Osteocyte (in vitro differentiated cells): ENCODE results near the gene PDZD2. TPM values are rescaled to one million over a fixed set of nuclear protein-coding genes. Genes with fewer than 3 reads are reported as not detected.
A peak's percentile ranks its signal among the peaks of the same experiment; 100 is the strongest.

Experiments
- DNase-seq: peaks from one replicate; pipeline ENCODE4 v3.0.0; 2021; ENCODE audit warnings: mixed read lengths; ENCODE audit not compliant: unreplicated experiment; ENCODE audit errors: extremely low spot score
- H3K27ac Mint-ChIP-seq: one replicate; pipeline ENCODE4 v1.8.0; 2021; ENCODE audit warnings: mild to moderate bottlenecking, mixed read lengths; ENCODE audit not compliant: unreplicated experiment
- H3K27me3 Mint-ChIP-seq: one replicate; pipeline ENCODE4 v1.8.0; 2021; ENCODE audit warnings: mixed read lengths; ENCODE audit not compliant: unreplicated experiment
- H3K36me3 Mint-ChIP-seq: one replicate; pipeline ENCODE4 v1.8.0; 2021; ENCODE audit warnings: mixed read lengths; ENCODE audit not compliant: unreplicated experiment
- H3K4me1 Mint-ChIP-seq: one replicate; pipeline ENCODE4 v1.8.0; 2021; ENCODE audit warnings: mixed read lengths; ENCODE audit not compliant: unreplicated experiment
- H3K4me3 Mint-ChIP-seq: one replicate; pipeline ENCODE4 v1.8.0; 2021; ENCODE audit warnings: mild to moderate bottlenecking, moderate library complexity, mixed read lengths; ENCODE audit not compliant: unreplicated experiment
- H3K9me3 Mint-ChIP-seq: one replicate; pipeline ENCODE4 v1.8.0; 2021; ENCODE audit warnings: mixed read lengths; ENCODE audit not compliant: unreplicated experiment
- total RNA-seq: library from RNA; stranded (reverse); gene quantifications from 2 replicates; pipeline ENCODE4 v1.2.1, GENCODE V29; 2021
- TF ChIP-seq, protein P1 (sequence below): fragments of 200-600 bp; sonication (generic); IDR thresholded peaks from 2 replicates; pipeline ENCODE4 v1.5.0; 2021; ENCODE audit warnings: antibody characterized with exemption, mild to moderate bottlenecking, moderate library complexity

Gene PDZD2
- total RNA-seq, 1 donor from 2014 or later: 2.3 TPM

DNA sequence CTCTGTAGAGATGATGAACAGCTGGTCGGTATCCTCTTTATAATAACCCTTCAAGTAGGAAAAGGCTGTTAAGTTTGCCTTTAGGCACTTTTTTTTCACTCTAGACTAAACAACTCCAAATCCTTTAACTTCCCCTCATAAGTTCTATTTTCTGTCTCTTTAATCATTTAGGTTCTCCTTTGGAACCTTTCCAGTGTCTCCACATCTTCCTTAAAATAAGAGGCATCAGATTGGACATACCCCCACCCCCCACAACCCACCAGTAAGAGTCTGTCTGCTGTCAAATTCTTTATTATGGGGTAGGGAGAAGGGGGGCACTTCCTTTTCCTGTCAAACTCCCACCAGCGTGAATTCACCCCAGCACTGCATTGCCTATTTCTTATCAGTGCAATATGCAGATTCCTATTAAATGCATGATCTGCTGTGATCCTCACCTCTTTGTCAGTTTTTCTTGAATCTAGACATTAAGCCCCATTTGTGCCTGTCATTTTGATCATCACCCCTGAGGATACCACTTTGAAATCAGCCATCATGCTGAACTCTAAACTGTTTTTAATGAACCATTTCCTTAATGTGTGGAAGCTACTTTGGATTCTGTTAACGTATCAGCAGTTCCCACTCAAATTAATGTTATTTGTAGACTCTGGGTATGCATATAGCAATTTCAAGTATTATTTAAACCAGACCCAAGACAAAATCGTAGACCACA lies 212.2 kb downstream of the PDZD2 start:
- no peak for DNase-seq
- Mint-ChIP-seq H3K27me3 (peaks cover 10% of the 10 kb centered on the region), H3K9me3 (no peaks in the 10 kb centered on the region), H3K4me1 (peaks cover 23% of the 10 kb centered on the region), H3K4me3 (no peak overlapping the region), H3K27ac (no peak overlapping the region), H3K36me3 (no peaks in the 10 kb centered on the region)
- TF ChIP-seq, protein P1, sequence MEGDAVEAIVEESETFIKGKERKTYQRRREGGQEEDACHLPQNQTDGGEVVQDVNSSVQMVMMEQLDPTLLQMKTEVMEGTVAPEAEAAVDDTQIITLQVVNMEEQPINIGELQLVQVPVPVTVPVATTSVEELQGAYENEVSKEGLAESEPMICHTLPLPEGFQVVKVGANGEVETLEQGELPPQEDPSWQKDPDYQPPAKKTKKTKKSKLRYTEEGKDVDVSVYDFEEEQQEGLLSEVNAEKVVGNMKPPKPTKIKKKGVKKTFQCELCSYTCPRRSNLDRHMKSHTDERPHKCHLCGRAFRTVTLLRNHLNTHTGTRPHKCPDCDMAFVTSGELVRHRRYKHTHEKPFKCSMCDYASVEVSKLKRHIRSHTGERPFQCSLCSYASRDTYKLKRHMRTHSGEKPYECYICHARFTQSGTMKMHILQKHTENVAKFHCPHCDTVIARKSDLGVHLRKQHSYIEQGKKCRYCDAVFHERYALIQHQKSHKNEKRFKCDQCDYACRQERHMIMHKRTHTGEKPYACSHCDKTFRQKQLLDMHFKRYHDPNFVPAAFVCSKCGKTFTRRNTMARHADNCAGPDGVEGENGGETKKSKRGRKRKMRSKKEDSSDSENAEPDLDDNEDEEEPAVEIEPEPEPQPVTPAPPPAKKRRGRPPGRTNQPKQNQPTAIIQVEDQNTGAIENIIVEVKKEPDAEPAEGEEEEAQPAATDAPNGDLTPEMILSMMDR: no peak

DNA sequence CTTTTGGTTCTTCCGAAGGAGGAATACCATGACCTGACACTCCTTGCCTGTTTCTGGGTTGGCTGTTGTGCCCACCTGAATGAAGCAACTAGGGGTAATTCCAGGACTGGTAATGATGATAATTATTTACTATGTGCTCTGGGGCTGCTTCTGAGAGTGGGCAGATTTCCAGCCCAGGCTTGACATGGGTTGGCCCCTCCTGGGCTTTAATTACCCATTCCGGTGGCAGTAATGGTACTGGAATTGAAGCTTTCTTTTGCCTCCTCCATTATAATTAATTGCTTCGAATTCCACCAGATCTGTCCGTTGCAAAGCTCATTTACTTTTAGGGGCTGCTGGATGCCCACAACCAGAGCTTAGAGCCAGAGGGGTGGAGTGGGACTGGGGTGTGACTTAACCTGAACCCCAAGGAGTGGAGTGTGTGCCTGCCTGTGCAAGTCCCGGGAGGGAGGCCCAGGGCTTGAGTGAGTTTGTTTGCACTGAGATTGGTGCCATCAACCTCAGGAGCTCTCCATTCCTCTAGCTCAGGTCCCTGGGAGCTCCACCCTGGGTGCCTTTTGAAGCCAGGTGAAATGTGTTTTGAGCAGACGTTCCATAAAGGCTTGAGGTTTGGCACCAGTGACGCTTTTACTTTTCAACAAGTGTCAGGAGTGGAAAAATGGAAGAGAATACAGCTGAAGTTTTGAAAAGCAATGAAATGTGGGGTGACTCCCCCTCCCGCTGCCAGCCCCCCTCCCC lies 214.6 kb downstream of the PDZD2 start:
- TF ChIP-seq, protein P1: no peak
- DNase-seq: no peak
- Mint-ChIP-seq H3K27ac (no peak overlapping the region), H3K9me3 (no peaks in the 10 kb centered on the region), H3K27me3 (peaks cover 7% of the 10 kb centered on the region), H3K36me3 (no peaks in the 10 kb centered on the region), H3K4me1 (peaks cover 23% of the 10 kb centered on the region), H3K4me3 (peak overlapping the region; percentile 80)

DNA sequence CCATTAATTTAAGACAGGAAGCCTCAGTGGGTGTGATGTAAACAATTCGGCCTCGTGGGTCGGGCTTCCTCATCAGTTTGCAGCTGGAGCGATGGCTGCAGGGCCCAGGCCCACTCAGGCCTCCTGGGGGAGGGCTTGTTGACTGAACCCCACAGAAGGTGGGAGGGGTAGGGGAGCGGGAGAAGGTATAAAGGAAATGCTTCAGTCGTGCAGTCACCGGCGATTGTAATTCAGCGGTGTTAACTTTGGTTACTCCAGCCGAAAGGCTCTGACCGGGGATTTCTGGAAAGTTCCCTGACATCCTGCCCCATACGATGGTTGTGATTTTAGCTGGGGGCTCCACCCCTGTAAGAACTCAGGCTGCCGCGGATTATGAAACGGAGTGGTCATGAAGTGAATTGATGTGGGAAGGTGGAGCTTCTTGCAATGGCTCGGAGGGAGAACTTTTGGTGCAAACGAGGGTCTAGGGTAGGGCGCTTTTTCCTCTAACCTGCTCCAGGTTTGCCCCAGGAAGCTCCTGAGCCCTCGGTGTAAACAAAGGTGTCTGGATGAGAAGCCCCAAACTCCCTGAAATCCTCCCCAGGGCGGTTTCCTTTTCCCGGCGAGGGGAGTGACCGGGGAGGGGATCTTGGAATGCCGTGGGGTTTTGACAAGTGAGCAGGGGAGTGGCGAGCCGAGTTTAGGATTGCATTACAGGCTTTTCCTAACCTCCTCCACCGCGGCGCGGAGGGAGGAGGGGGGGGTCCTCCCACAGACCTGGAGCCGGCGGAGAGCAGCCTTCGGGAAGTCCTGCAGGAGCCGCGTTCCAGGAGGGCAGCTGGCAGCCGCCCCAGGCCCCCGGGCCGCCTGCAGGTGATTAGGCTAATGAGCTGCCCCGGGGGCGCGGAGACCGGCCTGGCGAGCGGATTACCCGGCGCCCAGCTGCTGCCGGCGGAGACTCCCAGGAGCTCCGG lies 215.5 kb downstream of the PDZD2 start:
- TF ChIP-seq, protein P1: no peak
- peaks cover 5% of the 10 kb centered on the region for H3K9me3 Mint-ChIP-seq
- peak; percentile 85 for DNase-seq
- H3K27ac Mint-ChIP-seq: peak overlapping the region; percentile 63
- peaks cover 23% of the 10 kb centered on the region for H3K4me1 Mint-ChIP-seq
- H3K4me3 Mint-ChIP-seq: peak overlapping the region; percentile 80
- peaks cover 7% of the 10 kb centered on the region for H3K27me3 Mint-ChIP-seq
- H3K36me3 Mint-ChIP-seq: peaks cover 5% of the 10 kb centered on the region

DNA sequence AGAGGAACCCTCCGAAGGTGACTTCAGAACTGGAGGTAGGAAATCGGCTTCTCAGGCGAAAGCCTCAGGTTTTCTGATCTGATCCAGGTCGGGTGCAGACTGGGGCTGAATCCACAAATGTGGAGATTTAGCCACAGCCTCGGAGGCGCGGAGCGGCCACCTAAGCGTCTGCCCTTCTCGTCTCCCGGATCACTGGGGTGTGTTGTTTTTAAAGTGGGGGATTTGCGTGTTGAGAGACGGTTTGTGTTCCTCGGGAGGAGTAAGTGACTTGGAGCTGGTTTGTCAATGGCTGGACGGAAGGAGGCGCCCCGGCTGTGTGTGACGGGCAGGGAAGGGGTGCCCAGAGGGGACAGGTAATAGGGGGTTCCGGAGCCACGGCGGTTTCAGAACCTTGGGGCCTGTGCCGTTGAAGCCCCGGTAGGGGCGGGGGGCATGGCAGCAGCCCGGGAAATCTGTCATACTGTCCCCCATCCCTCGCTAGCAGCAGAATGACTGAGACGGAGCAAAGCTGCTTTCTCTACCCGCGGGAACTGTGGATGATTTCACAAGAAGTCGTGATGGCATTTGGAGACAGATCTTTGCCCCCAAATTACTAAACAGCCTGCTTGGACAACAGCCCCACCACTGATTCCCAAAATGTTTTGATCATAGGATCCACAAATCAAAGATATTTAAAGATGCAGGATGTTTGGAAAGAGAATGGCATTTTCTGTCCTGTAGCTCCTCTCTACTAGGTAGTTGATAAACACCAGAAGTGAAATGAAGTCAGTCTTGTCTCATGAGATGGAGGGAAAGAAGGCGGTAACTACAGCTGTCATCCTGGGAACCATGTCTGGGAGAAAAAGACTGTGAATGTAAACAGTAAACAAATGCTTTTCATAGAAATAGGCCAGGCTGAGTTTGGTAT lies 216.5 kb downstream of the PDZD2 start:
- TF ChIP-seq, protein P1: peak; percentile 53
- DNase-seq: no peak
- H3K36me3 Mint-ChIP-seq: peaks cover 9% of the 10 kb centered on the region
- peak overlapping the region; percentile 80 for H3K4me3 Mint-ChIP-seq
- H3K9me3 Mint-ChIP-seq: peaks cover 9% of the 10 kb centered on the region
- H3K4me1 Mint-ChIP-seq: peaks cover 23% of the 10 kb centered on the region
- peak overlapping the region; percentile 5 for H3K27ac Mint-ChIP-seq
- H3K27me3 Mint-ChIP-seq: peaks cover 7% of the 10 kb centered on the region
